GM19025 (cell line): ENCODE results near the gene GDF2.

Experiments used
- ATAC-seq: cut with Tn5 transposase; IDR thresholded peaks from one replicate; pipeline ENCODE4 v1.9.1; 2021; ENCODE audit warnings: mild to moderate bottlenecking, low read depth, moderate library complexity; ENCODE audit not compliant: unreplicated experiment

The GDF2 gene

GRCh38 chr10:47322300-47323061 is at the start of gene GDF2:
Gene GDF2 (plus strand): TSS chr10:47322454. CDS start chr10:47322669, 215 bp downstream.
- ATAC-seq, result no peak

DNA sequence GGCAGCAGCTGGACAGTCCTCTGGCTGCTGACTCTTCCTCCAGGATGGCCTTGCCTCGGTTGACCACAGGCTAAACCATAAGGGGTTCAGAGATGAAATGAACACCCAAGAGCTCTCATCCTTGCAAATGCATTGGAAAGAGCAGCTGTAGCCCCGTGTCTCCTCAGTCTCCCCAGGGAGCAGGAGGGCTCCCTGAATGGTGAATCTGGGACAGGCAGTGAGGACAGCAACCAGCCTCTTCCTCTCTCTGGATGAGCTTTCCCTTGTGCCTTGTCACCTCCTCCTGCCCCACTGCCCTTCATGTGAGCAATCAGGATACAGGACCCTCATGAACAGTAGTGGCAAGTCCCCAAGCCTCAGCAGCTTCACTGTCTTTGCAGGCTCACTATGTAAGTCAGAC is 46.2 kb upstream of the GDF2 start:
- ATAC-seq, result no peak

DNA sequence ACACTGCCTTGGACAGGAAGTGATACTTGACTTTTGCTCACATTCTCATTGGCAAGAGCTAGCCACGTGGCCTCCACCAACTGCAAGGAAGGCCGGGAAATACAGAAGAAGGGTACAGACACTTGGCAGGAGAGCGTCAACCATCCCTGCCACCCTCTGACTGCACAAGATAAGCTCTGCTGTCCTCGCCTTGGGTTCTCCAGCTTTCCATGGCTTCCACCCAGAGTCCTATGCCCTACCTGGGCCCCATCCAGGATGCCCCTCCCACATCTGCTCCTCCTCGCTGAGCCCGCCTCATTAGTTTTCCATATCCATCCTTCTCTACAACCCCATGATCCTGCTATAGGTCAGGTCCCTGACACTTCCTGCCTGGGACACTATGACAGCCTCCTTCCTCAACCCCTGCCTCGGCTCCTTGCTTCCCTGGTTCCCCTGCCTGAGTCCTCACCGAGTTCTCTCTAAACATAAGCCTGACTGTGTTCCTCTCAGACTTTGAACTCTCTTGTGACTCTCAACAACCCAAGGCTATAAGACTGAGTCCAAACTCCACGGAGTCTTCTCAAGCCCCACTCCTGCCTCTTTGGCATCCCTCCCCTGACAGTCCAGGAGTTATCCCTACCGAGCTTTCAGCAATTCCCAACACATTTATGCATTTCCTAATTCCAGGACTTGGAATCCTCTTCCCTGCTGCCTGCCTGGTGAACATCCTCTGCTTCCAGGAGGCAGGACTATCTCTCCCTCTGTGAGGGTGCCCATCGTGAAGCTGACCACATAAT is 45.5 kb upstream of the GDF2 start:
- no peak for ATAC-seq

GRCh38 chr10:47277352-47278151 is 44.7 kb upstream of the GDF2 start:
- no peak for ATAC-seq

- no peak for ATAC-seq
These were observed 44.1 kb upstream of the GDF2 start for GRCh38 chr10:47278152-47278473.

DNA sequence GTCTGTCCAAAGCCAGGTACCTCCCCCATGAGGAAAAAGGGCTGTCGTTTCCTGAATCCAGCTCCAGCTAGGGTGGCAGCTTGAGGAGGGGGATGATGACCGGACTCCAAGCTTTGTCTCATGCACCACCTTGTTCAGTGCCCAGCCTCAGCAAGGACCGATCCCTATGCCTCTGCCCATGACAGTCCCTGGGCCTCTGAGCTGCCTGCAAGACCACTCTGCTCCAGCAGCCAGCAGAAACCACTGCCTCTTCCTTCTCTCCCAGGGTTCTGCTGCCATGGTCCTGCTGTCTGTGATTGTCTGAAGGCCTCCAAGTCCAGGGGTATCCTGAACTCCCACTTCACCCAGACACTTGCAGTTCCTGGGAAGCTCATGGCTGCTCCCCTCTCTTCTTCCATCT is 43.5 kb upstream of the GDF2 start:
- no peak for ATAC-seq

DNA sequence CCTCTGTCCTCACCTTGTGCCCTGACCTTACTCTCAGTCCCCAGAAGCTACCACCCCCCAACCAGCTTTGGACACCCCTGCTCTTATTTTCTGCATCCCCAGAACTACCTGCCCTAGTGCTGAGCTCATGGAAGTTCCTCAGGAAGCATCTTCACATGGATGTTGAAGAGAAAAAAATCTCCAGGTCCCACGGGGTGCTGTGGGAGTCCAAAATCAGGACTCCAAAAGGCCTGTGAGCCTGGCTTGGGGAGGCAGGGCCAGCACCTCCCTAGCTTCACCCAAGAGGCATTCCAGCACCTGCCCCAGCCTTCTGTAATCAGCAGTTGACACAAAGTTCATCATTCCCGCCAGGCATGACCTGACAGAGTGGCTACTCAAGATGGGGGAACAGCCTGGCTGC is 43.0 kb upstream of the GDF2 start:
- ATAC-seq, result no peak

- no peak for ATAC-seq
These were observed 40.1 kb upstream of the GDF2 start for GRCh38 chr10:47282005-47282656.

DNA sequence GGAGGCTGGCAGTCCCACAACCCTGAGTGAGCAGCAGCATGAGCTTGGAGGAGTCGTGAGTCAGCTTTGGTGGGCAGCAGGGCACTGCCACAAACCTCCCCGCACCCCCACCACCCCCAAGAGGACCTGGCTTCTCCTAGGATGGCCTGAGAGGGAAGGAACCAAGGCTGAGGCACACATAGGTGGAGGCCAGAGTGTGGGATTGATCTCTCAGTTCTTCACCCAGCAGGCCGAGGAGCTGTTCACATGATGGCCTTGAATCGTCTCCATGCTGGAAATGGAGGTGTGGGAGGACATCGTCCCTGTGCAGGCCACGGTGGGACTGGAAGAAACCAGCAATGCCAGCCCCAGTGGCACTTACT is 39.6 kb upstream of the GDF2 start:
- ATAC-seq, result no peak

- no peak for ATAC-seq
These were observed 39.1 kb upstream of the GDF2 start for GRCh38 chr10:47283101-47283630.

- ATAC-seq, result no peak
These were observed 38.4 kb upstream of the GDF2 start for GRCh38 chr10:47283848-47284247.

DNA sequence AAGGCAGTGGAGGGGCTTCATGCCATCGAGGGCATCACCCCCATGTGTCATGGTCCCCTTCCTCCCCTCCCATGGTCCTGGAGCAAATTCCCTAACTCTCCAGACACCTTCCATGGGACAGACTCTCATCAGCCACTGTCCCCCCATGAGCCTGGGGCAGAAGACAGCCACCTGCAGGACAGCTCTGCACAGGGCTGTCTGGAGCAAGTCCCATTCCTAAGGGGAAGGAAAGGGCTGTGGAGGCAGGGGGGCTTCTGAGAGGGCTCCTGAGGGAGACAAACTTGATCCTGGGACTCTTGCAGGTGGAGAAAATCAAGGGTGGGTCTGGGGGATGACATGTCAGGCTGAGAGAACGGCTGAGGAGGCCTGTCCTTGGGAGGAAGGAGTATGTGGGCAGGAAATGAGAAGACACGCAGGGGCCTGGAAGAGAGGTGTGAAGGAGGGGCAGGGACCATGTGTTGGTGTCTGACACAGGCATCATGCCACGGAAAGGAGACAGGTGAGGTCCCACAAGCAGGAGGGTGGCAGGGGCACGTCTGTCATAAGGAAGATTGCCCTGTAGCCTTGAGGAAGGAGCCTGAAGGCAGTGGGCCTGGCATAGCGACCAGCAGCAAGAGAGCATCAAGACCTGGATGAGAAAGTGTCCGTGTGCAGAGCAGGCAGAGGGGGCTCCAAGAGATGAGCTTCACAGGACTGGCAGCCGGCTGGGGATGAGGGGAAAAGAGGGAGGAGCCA is 36.7 kb upstream of the GDF2 start:
- ATAC-seq, result no peak

DNA sequence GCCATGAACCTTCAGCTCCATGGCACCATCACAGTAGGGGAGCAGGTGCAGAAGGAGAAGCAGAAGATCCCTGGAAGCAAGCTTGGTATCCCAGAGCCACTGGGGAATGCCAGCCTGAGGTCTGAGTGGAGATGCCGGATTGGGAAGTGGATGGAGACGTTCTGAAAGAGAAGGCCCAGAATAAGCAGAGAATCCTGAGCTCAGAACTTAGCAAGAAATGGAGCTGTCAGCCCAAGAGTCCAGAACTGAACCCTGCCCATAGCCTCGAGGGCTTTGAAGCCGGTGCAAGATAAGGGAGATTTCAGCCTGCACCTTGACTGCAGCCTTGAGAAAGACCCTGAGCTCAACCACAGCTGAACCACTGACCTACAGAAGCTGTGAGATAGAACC is 36.1 kb upstream of the GDF2 start:
- no peak for ATAC-seq

GRCh38 chr10:47286591-47287315 is 35.5 kb upstream of the GDF2 start:
- ATAC-seq, result no peak

- no peak for ATAC-seq
These were observed 34.9 kb upstream of the GDF2 start for GRCh38 chr10:47287365-47287802.

GRCh38 chr10:47287805-47288204 is 34.4 kb upstream of the GDF2 start:
- no peak for ATAC-seq

DNA sequence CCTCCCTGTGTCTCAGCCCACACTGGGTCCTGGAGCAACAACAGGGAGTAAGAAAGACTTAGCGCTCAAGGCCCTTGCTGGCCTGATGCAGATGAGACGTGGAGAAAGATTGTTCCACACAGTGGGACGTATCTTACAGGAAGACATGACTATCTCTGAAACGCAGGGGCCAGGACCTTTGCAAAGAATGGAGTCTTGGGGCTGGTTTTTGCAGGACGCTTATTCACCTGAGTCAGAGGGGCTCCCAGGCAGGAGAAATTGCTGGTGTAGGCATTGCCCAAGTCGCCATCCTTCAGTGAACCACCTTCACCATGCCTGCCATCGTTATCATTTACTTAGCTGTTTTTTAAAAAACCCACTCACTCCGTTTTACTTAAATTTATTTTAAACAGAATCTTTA is 34.0 kb upstream of the GDF2 start:
- no peak for ATAC-seq

GRCh38 chr10:47288916-47289495 is 33.2 kb upstream of the GDF2 start:
- ATAC-seq, result no peak

GRCh38 chr10:47289921-47290320 is 32.3 kb upstream of the GDF2 start:
- no peak for ATAC-seq
